IMR-90 (cell line): Measurements from ENCODE around the gene CLEC2D. TPM values are rescaled to one million over a fixed set of nuclear protein-coding genes. Genes with fewer than 3 reads are reported as not detected.

Source experiments
- ATAC-seq: fragments of 200-7000 bp; cut with Tn5 transposase; 2 replicates; pipeline ENCODE4 v1.9.1; 2020; ENCODE audit warnings: low read depth, mild to moderate bottlenecking, moderate library complexity
- BruUV-seq: library from RNA; stranded (reverse); fragments of 400-500 nt; replicated peaks from 2 replicates; lab custom pipeline; 2021; lab: Mats Ljungman, UMichigan
- CTCF ChIA-PET: fragments of 300-600 bp; formaldehyde crosslinking; extraction: SDS; loops from one replicate; lab custom pipeline; 2021; ENCODE audit warnings: antibody characterized with exemption; lab: Yijun Ruan, JAX
- POLR2A ChIA-PET: fragments of 300-600 bp; sonication (Branson Sonifier 250); formaldehyde crosslinking; loops from one replicate; lab custom pipeline; 2022; ENCODE audit warnings: antibody characterized with exemption; ENCODE audit not compliant: unreplicated experiment; lab: Charles Lee
- DNase-seq: peaks from one replicate; pipeline ENCODE4 v3.0.0; 2013
- H2AFZ ChIP-seq: replicated peaks from 2 replicates; pipeline ENCODE3; 2013; ENCODE audit warnings: low read length, mild to moderate bottlenecking; ENCODE audit not compliant: poor library complexity
- H2AK5ac ChIP-seq: 2 replicates; pipeline ENCODE4 v1.6.1; 2013; ENCODE audit warnings: low read depth, low read length, inconsistent platforms
- H2AK9ac ChIP-seq: replicated peaks from 2 replicates; pipeline ENCODE3; 2013; ENCODE audit warnings: mild to moderate bottlenecking, low read depth, low read length, moderate library complexity; ENCODE audit not compliant: poor library complexity
- H2BK120ac ChIP-seq: 2 replicates; pipeline ENCODE4 v1.6.1; 2013; ENCODE audit warnings: low read depth, low read length, inconsistent platforms
- H2BK15ac ChIP-seq: 3 replicates; pipeline ENCODE4 v1.6.1; 2013; ENCODE audit warnings: low read depth, low read length, inconsistent platforms
- H2BK20ac ChIP-seq: 2 replicates; pipeline ENCODE4 v1.6.1; 2013; ENCODE audit warnings: low read depth, mild to moderate bottlenecking, inconsistent platforms, low read length, moderate library complexity
- H2BK5ac ChIP-seq: 2 replicates; pipeline ENCODE4 v1.6.1; 2013; ENCODE audit warnings: mild to moderate bottlenecking, low read depth, low read length, inconsistent platforms; ENCODE audit not compliant: poor library complexity, severe bottlenecking
- H3K14ac ChIP-seq: replicated peaks from 2 replicates; pipeline ENCODE4 v1.6.1; 2013; ENCODE audit warnings: low read depth, low read length, inconsistent platforms
- H3K18ac ChIP-seq: 2 replicates; pipeline ENCODE4 v1.6.1; 2013; ENCODE audit warnings: low read depth, low read length, control low read depth
- H3K23ac ChIP-seq: 2 replicates; pipeline ENCODE4 v1.6.1; 2013; ENCODE audit warnings: low read depth, low read length, inconsistent platforms
- H3K27ac ChIP-seq: 2 replicates; pipeline ENCODE4 v1.5.1; 2013; ENCODE audit warnings: mild to moderate bottlenecking, control low read depth, low read length; ENCODE audit not compliant: insufficient read depth
- H3K27me3 ChIP-seq: 2 replicates; pipeline ENCODE4 v1.6.1; 2013; ENCODE audit warnings: low read length; ENCODE audit not compliant: control insufficient read depth, insufficient read depth
- H3K36me3 ChIP-seq: 2 replicates; pipeline ENCODE4 v1.6.1; 2013; ENCODE audit warnings: low read length, mixed read lengths; ENCODE audit not compliant: control insufficient read depth, insufficient read depth
- H3K4ac ChIP-seq: 2 replicates; pipeline ENCODE4 v1.6.1; 2013; ENCODE audit warnings: low read depth, low read length, inconsistent platforms
- H3K4me1 ChIP-seq: 2 replicates; pipeline ENCODE4 v1.6.1; 2013; ENCODE audit warnings: low read length, mixed read lengths; ENCODE audit not compliant: control insufficient read depth, insufficient read depth
- H3K4me2 ChIP-seq: 2 replicates; pipeline ENCODE4 v1.6.1; 2013; ENCODE audit warnings: low read depth, mild to moderate bottlenecking, control low read depth, low read length, moderate library complexity
- H3K4me3 ChIP-seq: 2 replicates; pipeline ENCODE4 v1.5.1; 2013; ENCODE audit warnings: low read depth, mild to moderate bottlenecking, control low read depth, low read length, moderate library complexity; ENCODE audit not compliant: insufficient read depth
- H3K56ac ChIP-seq: 2 replicates; pipeline ENCODE4 v1.6.1; 2013; ENCODE audit warnings: low read length, inconsistent platforms; ENCODE audit not compliant: insufficient read depth; ENCODE audit errors: extremely low read depth
- H3K79me1 ChIP-seq, 2 experiments: 2 replicates each; pipeline ENCODE4 v1.6.1; 2013; ENCODE audit warnings: low read length in 2 of 2, inconsistent platforms in 1 of 2, low read depth in 1 of 2
- H3K9ac ChIP-seq: 2 replicates; pipeline ENCODE4 v1.6.1; 2013; ENCODE audit warnings: low read depth, low read length, control low read depth
- H3K9me1 ChIP-seq: 2 replicates; pipeline ENCODE4 v1.6.1; 2013; ENCODE audit warnings: low read length, inconsistent platforms; ENCODE audit not compliant: insufficient read depth
- H3K9me3 ChIP-seq: 2 replicates; pipeline ENCODE4 v1.6.1; 2013; ENCODE audit warnings: low read length; ENCODE audit not compliant: control insufficient read depth, insufficient read depth
- H4K20me1 ChIP-seq: 2 replicates; pipeline ENCODE4 v1.6.1; 2013; ENCODE audit warnings: low read length, inconsistent platforms; ENCODE audit not compliant: insufficient read depth
- H4K5ac ChIP-seq: 2 replicates; pipeline ENCODE4 v1.6.1; 2013; ENCODE audit warnings: mild to moderate bottlenecking, low read depth, low read length, control low read depth
- H4K8ac ChIP-seq, 2 experiments: 2 replicates each; pipeline ENCODE4 v1.6.1; 2013; ENCODE audit warnings: low read depth in 2 of 2, low read length in 2 of 2, control low read depth in 1 of 2, inconsistent platforms in 1 of 2
- H4K91ac ChIP-seq: 2 replicates; pipeline ENCODE4 v1.6.1; 2013; ENCODE audit warnings: low read depth, low read length, inconsistent platforms; ENCODE audit not compliant: insufficient read depth
- RFX5 ChIP-seq: IDR thresholded peaks from 2 replicates; pipeline ENCODE4 v1.8.0; 2012; ENCODE audit warnings: low read depth, mild to moderate bottlenecking, low read length, moderate library complexity
- USF2 ChIP-seq: fragments of 150-350 bp; IDR thresholded peaks from 2 replicates; pipeline ENCODE4 v1.6.1; 2017; ENCODE audit warnings: mild to moderate bottlenecking, antibody characterized with exemption, low read length, low read depth
- WGBS, 2 experiments: methylation state at CpG; one replicate each; pipeline versions ENCODE4 v1.1.5 to v1.1.7; 2013; ENCODE audit warnings: missing lambda C conversion rate in 2 of 2; ENCODE audit not compliant: insufficient read length in 1 of 2; ENCODE audit errors: extremely low coverage in 2 of 2; 5-methylcytosine and 5-hydroxymethylcytosine counted together
- dilution Hi-C: fragments of 300-500 bp; cut with HindIII; formaldehyde crosslinking; loops from one replicate; pipeline ENCODE4 v1.14.3; 2018; ENCODE audit warnings: low sequenced_read_pairs; ENCODE audit not compliant: unreplicated experiment
- in situ Hi-C: fragments of 300-500 bp; cut with MboI; formaldehyde crosslinking; loops from 3 replicates; pipeline ENCODE4 v1.14.3; 2019; ENCODE audit warnings: low sequenced_read_pairs, inconsistent platforms, mixed read lengths
- intact Hi-C: fragments of 100-400 bp; cut with micrococcal nuclease; formaldehyde crosslinking; loops from 2 replicates; pipeline ENCODE4 v1.10.0; 2022
- polyA plus RNA-seq, 3 experiments: library from polyadenylated mRNA; depleted of rRNA; stranded (reverse); fragments of >200 nt; gene quantifications; 2 replicates each; pipeline ENCODE4 v1.2.3, GENCODE V29; 2012; ENCODE audit warnings: low replicate concordance in 1 of 3
- total RNA-seq: library from RNA; depleted of rRNA; stranded (reverse); fragments of >200 nt; gene quantifications from 2 replicates; pipeline ENCODE4 v1.2.3, GENCODE V29; 2012

CLEC2D gene
- total and polyA plus RNA-seq, 2 of the 4 experiments (the other 2 are of a cell fraction) = 0.72 to 1.2 TPM

- ChIA-PET POLR2A (no interaction called here), CTCF (interaction anchor here (1.6 kb wide), 1 partner anchor 61 kb away, joined by 6 read pairs; no protein-coding TSS in a partner anchor)
- BruUV-seq = no TSS peak
- H3K79me1 ChIP-seq = peaks cover 0 to 19% of the 10 kb centered on the region in 2 experiments; a peak in 3 of 4 replicates
- peak overlapping the region; percentile 33; the same call in 1 of the 2 replicates for H2BK120ac ChIP-seq
- H4K8ac ChIP-seq = peak overlapping the region; percentile 58 to 66
- intact Hi-C loops (loop anchor here (5.0 kb wide), 1 partner anchor 315 kb away; no protein-coding TSS in a partner anchor), in situ Hi-C loops (loop anchor here (25.0 kb wide), 1 partner anchor 310 kb away; no protein-coding TSS in a partner anchor), dilution Hi-C loops (no loop called here)
- peak overlapping the region; percentile 34 for H3K14ac ChIP-seq
- peak overlapping the region; percentile 16; the same call in 1 of the 2 replicates for H3K56ac ChIP-seq
- H3K9me3 ChIP-seq = no peaks in the 10 kb centered on the region; the same call in 1 of the 2 replicates
- H3K4me1 ChIP-seq = peaks cover 5% of the 10 kb centered on the region
- WGBS, 2 experiments = 44% methylated on average over 3 of the region's 13 CpGs; no CpG with 5 or more reads in 1 of the 2 experiments
- peak overlapping the region; percentile 77 for H3K9ac ChIP-seq
- H2BK5ac ChIP-seq = peak overlapping the region; percentile 44
- H3K23ac ChIP-seq = peak overlapping the region; percentile 6; the same call in 1 of the 2 replicates
- H3K27ac ChIP-seq = peak overlapping the region; percentile 52
- DNase-seq (peak; percentile 56), ATAC-seq (peak; percentile 5; the same call in 1 of the 2 replicates)
- TF ChIP-seq USF2 = no peak
- TF ChIP-seq RFX5 = no peak
- H3K18ac ChIP-seq = peak overlapping the region; percentile 31; the same call in 1 of the 2 replicates
- peak overlapping the region; percentile 89 for H2AFZ ChIP-seq
- H2AK9ac ChIP-seq = peak overlapping the region; percentile 79
- H3K27me3 ChIP-seq = no peaks in the 10 kb centered on the region; the same call in 1 of the 2 replicates
- no peaks in the 10 kb centered on the region; the same call in 1 of the 2 replicates for H3K9me1 ChIP-seq
- no peaks in the 10 kb centered on the region for H4K20me1 ChIP-seq
- no peak overlapping the region for H2AK5ac ChIP-seq
- peak overlapping the region; percentile 70 for H3K4ac ChIP-seq
- H4K5ac ChIP-seq = peak overlapping the region; percentile 35
- 0 out of 3 replicates have a peak overlapping the region, but pooled peaks have one; percentile 23 for H2BK15ac ChIP-seq
- H3K4me2 ChIP-seq = peak overlapping the region; percentile 78
- no peaks in the 10 kb centered on the region for H3K36me3 ChIP-seq
- H4K91ac ChIP-seq = 0 out of 2 replicates have a peak overlapping the region, but pooled peaks have one; percentile 7
- peak overlapping the region; percentile 57 for H2BK20ac ChIP-seq
- H3K4me3 ChIP-seq = peak overlapping the region; percentile 60
Measured at GRCh38 chr12:9646794-9647781, 22.4 kb upstream of the CLEC2D start.
